ENCODE data around the gene PCNA.

Gene PCNA

DNA sequence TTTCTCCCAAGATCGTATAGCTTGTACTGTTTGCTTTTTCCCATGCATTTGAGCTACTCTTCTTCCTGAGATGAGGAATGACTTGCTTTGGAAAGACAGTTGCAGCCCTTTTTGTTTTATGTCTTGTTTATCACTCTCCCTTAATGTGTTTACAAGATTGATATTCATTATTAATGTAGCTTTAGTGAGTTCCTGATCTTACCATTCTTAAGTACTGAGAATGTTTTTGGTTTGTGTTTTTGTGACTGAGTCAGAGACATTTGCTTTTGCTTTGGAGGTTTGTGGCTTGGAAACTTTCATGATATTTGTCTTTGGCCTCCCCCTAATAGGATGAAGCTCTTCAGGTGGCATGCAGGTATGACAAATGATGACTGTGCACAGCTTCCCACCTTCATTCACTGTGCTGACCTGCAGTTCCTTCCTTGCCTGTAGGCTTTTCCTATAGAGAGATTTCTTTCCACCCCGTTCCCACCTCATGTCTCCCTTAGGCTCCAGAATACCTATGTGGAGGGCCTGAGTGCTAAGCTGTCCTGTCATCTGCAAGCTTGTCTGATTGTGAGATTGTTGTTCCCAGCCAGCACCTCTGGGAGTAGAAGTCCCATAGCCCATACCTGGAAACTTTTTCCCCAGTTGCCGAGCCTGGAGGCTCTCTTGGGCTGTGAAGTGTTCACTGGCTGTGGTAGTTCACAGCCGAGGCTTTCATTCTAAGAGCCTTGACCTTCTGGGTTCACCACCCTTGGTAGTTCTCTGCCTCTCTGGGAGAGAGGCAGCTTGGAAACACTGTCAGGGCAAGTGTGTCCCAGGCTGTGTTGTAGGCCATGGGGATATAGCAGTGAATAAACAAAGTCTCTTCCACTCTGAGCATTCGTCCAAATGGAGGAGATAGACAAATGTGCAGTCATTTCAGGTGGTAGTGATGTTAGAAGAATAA lies 34.1 kb upstream of the PCNA start:
- Histone ChIP-seq H3K9ac (ENCODE audit: low read length) (no peak overlapping the region), H3K4me2 (ENCODE audit: low read depth, low read length, poor library complexity, severe bottlenecking) (no peak overlapping the region), H3K27me3 (ENCODE audit: low read length) (no peaks in the 10 kb centered on the region), H4K20me1 (ENCODE audit: low read depth, low read length) (0 out of 2 replicates have a peak, but pooled peaks cover 4% of the 10 kb centered on the region), H3K36me3 (ENCODE audit: low read length) (no peaks in the 10 kb centered on the region), H3K27ac (ENCODE audit: low read depth, low read length) (no peak overlapping the region), H3K4me3 (ENCODE audit: insufficient read depth, low read length, poor library complexity, severe bottlenecking) (no peak overlapping the region), H2AFZ (ENCODE audit: low read depth, low read length, severe bottlenecking) (no peak overlapping the region), H3K9me2 (replicated peaks; ENCODE audit: insufficient read depth, low read length) (no peaks in the 10 kb centered on the region), H3F3A (ENCODE audit: insufficient read depth) (no peaks in the 10 kb centered on the region), H3K9me3 (ENCODE audit: insufficient read depth, low read length) (no peaks in the 10 kb centered on the region), H3K79me2 (ENCODE audit: insufficient read depth, low read length) (peaks cover 57% of the 10 kb centered on the region)
- TF ChIP-seq, protein P1, sequence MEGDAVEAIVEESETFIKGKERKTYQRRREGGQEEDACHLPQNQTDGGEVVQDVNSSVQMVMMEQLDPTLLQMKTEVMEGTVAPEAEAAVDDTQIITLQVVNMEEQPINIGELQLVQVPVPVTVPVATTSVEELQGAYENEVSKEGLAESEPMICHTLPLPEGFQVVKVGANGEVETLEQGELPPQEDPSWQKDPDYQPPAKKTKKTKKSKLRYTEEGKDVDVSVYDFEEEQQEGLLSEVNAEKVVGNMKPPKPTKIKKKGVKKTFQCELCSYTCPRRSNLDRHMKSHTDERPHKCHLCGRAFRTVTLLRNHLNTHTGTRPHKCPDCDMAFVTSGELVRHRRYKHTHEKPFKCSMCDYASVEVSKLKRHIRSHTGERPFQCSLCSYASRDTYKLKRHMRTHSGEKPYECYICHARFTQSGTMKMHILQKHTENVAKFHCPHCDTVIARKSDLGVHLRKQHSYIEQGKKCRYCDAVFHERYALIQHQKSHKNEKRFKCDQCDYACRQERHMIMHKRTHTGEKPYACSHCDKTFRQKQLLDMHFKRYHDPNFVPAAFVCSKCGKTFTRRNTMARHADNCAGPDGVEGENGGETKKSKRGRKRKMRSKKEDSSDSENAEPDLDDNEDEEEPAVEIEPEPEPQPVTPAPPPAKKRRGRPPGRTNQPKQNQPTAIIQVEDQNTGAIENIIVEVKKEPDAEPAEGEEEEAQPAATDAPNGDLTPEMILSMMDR (IDR thresholded peaks at IDR 0.05; ENCODE audit: insufficient read depth, low read length, poor library complexity, severe bottlenecking), result no peak
- no peak for TF ChIP-seq EZH2phosphoT487 (conservative IDR thresholded peaks at IDR 0.05; ENCODE audit: low read length)

DNA sequence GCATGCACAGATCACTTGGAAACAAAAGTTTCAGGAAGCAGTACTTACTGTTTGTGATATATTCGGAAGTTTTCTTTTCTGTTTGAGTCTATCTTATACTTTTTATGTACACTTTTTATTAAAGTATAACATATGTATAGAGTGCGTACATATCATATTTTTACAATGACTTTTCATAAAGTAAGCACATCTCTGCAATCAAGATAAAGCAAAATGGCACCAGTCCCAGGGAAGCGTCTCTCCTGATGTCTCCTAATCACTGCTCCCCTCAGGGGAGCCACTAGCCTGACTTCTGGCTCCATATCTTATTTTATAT lies 33.4 kb upstream of the PCNA start:
- Histone ChIP-seq H2AFZ (ENCODE audit: low read depth, low read length, severe bottlenecking) (no peak overlapping the region), H3K27ac (ENCODE audit: low read depth, low read length) (no peak overlapping the region), H3K9me2 (replicated peaks; ENCODE audit: insufficient read depth, low read length) (no peaks in the 10 kb centered on the region), H3K27me3 (ENCODE audit: low read length) (no peaks in the 10 kb centered on the region), H3F3A (ENCODE audit: insufficient read depth) (no peaks in the 10 kb centered on the region), H3K9ac (ENCODE audit: low read length) (no peak overlapping the region), H3K36me3 (ENCODE audit: low read length) (no peaks in the 10 kb centered on the region), H4K20me1 (ENCODE audit: low read depth, low read length) (0 out of 2 replicates have a peak, but pooled peaks cover 4% of the 10 kb centered on the region), H3K4me3 (ENCODE audit: insufficient read depth, low read length, poor library complexity, severe bottlenecking) (no peak overlapping the region), H3K79me2 (ENCODE audit: insufficient read depth, low read length) (peaks cover 64% of the 10 kb centered on the region), H3K4me2 (ENCODE audit: low read depth, low read length, poor library complexity, severe bottlenecking) (no peak overlapping the region), H3K9me3 (ENCODE audit: insufficient read depth, low read length) (no peaks in the 10 kb centered on the region)
- TF ChIP-seq, protein P1 (IDR thresholded peaks at IDR 0.05; ENCODE audit: insufficient read depth, low read length, poor library complexity, severe bottlenecking), result no peak
- no peak for TF ChIP-seq EZH2phosphoT487 (conservative IDR thresholded peaks at IDR 0.05; ENCODE audit: low read length)

DNA sequence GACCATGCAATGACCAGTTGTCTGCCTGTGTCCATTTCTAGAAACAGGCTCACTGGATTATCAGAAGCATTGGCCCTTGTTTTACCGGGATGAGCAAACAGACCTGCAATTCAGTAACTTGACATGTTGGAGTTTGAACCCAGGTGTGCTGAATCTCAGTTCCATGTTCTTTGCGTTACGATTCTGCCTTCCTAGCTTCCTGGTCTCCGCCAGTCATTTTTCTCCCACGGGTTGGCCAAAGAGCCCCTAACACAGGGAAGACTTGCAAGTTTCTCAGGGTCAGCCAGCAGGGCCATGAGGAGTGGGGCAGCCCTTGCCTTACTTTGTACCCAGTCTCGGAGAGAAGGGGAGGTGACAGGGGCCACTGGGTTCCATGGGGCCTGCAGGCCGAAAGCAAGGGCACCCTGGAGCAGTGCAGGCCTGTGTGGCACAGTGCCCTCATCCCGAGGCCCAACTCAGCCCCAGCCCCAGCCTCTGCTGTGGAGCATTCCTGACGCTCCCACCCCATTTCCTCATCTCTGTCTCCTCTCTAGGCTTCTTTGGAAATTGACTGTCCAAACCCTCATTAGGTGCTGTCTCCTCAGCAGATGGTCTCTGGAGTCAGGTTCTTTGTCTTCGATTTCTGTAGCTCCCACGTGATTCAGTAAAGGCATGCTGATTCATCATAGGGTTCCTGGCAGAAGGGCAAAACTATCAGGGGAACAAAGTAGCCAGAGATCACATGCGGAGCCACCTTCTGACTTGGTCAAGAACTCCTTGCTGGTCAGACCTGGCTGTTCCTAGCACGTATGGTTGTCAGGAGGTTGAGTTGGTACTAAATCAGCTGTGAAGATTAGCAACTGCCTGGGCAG lies 30.7 kb upstream of the PCNA start:
- TF ChIP-seq, protein P1 (IDR thresholded peaks at IDR 0.05; ENCODE audit: insufficient read depth, low read length, poor library complexity, severe bottlenecking), result no peak
- no peak for TF ChIP-seq EZH2phosphoT487 (conservative IDR thresholded peaks at IDR 0.05; ENCODE audit: low read length)
- Histone ChIP-seq H4K20me1 (ENCODE audit: low read depth, low read length) (0 out of 2 replicates have a peak, but pooled peaks cover 4% of the 10 kb centered on the region), H3K27ac (ENCODE audit: low read depth, low read length) (no peak overlapping the region), H3K9me3 (ENCODE audit: insufficient read depth, low read length) (no peaks in the 10 kb centered on the region), H3F3A (ENCODE audit: insufficient read depth) (no peaks in the 10 kb centered on the region), H3K79me2 (ENCODE audit: insufficient read depth, low read length) (peaks cover 77% of the 10 kb centered on the region), H3K9ac (ENCODE audit: low read length) (no peak overlapping the region), H3K27me3 (ENCODE audit: low read length) (no peaks in the 10 kb centered on the region), H2AFZ (ENCODE audit: low read depth, low read length, severe bottlenecking) (no peak overlapping the region), H3K36me3 (ENCODE audit: low read length) (no peaks in the 10 kb centered on the region), H3K4me2 (ENCODE audit: low read depth, low read length, poor library complexity, severe bottlenecking) (no peak overlapping the region), H3K4me3 (ENCODE audit: insufficient read depth, low read length, poor library complexity, severe bottlenecking) (no peak overlapping the region), H3K9me2 (replicated peaks; ENCODE audit: insufficient read depth, low read length) (no peaks in the 10 kb centered on the region)
